K562 (cell line): Measurements from ENCODE around the gene AGO4.

Experiments
- BCL6 ChIP-seq: fragments of 250-450 bp; sonication (Bioruptor Pico); IDR thresholded peaks from 2 replicates; pipeline ENCODE4 v1.4.0; 2020
- CTCF ChIP-seq, 3 experiments: IDR thresholded peaks in 2 of 3; conservative IDR thresholded peaks in 1 of 3; 2 replicates each; pipeline ENCODE4 v1.5.1; 2011 to 2012; ENCODE audit warnings: low read length in 3 of 3, mild to moderate bottlenecking in 3 of 3, control low read depth in 2 of 3, improper control_type of control experiment in 1 of 3, inconsistent platforms in 1 of 3, low read depth in 1 of 3, mixed read lengths in 1 of 3, moderate library complexity in 1 of 3; ENCODE audit not compliant: insufficient read depth in 2 of 3
- MTA3 ChIP-seq: fragments of 450-650 bp; formaldehyde crosslinking; IDR thresholded peaks from 2 replicates; pipeline ENCODE4 v1.6.1; 2017; ENCODE audit warnings: mild to moderate bottlenecking, borderline replicate concordance
- POLR2A ChIP-seq: fragments of 450-650 bp; conservative IDR thresholded peaks from 2 replicates; pipeline ENCODE4 v1.6.1; 2016
- TF ChIP-seq, protein P1 (sequence below): fragments of 450-650 bp; IDR thresholded peaks from 2 replicates; pipeline ENCODE4 v1.6.1; 2016; ENCODE audit warnings: missing biosample characterization, missing genetic modification characterization

- no peak for TF ChIP-seq CTCF (IDR thresholded peaks at IDR 0.05 in 2 of 3, conservative IDR thresholded peaks at IDR 0.05 in 1 of 3; ENCODE audit: insufficient read depth in 2 of 3, low read depth in 1 of 3, low read length in 3 of 3)
- TF ChIP-seq, protein P1, sequence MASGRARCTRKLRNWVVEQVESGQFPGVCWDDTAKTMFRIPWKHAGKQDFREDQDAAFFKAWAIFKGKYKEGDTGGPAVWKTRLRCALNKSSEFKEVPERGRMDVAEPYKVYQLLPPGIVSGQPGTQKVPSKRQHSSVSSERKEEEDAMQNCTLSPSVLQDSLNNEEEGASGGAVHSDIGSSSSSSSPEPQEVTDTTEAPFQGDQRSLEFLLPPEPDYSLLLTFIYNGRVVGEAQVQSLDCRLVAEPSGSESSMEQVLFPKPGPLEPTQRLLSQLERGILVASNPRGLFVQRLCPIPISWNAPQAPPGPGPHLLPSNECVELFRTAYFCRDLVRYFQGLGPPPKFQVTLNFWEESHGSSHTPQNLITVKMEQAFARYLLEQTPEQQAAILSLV (tag), result no peak
- no peak for TF ChIP-seq BCL6 (CRISPR knock-in tag)
- no peak for TF ChIP-seq POLR2A
- TF ChIP-seq MTA3, result no peak
Measured at GRCh38 chr1:35852241-35852640, 44.4 kb downstream of the AGO4 start.
